K562 (cell line): Measurements from ENCODE around the gene CBFA2T3. TPM values are rescaled to one million over a fixed set of nuclear protein-coding genes. Genes with fewer than 3 reads are reported as not detected.
A peak's percentile ranks its signal among the peaks of the same experiment; 100 is the strongest.

ENCODE experiments used
- ATAC-seq: fragments of 200-7000 bp; cut with Tn5 transposase; 3 replicates; pipeline ENCODE4 v1.9.1; 2020; ENCODE audit warnings: moderate library complexity
- BruUV-seq: library from RNA; stranded (reverse); fragments of 400-500 nt; replicated peaks from 2 replicates; lab custom pipeline; 2021; lab: Mats Ljungman, UMichigan
- CTCF ChIA-PET: fragments of 300-600 bp; formaldehyde crosslinking; extraction: SDS; loops from one replicate; lab custom pipeline; 2021; ENCODE audit warnings: low intra/inter-chr PET ratio; lab: Yijun Ruan, JAX
- POLR2A ChIA-PET: fragments of 300-600, 350-650 bp; sonication (Branson Sonifier 250); formaldehyde crosslinking; extraction: SDS; loops from one replicate; lab custom pipeline; 2021; ENCODE audit warnings: antibody characterized with exemption, inconsistent platforms; lab: Yijun Ruan, JAX
- DNase-seq, 4 experiments: peaks; one replicate each; pipeline versions ENCODE4 v3.0.0 to v3.0.0-alpha.2; 2011 to 2018; ENCODE audit warnings: low spot score in 3 of 4, mixed read lengths in 3 of 4; ENCODE audit errors: extremely low read depth in 1 of 4
- FAIRE-seq: peaks from 2 replicates; lab custom pipeline; 2011; peaks lifted over from hg19 to GRCh38; lab: Jason Lieb, UNC
- H2AFZ ChIP-seq: 2 replicates; pipeline ENCODE4 v1.6.0; 2011; ENCODE audit warnings: low read depth, low read length, control low read depth, inconsistent platforms
- H3K27ac ChIP-seq: fragments of 200-600 bp; 3 replicates; pipeline ENCODE4 v1.8.0; 2011; ENCODE audit warnings: low read depth, mild to moderate bottlenecking, control low read depth, inconsistent platforms, low read length, moderate library complexity, mixed read lengths; ENCODE audit errors: extremely low read depth
- H3K27me3 ChIP-seq, 2 experiments: fragments of 300-600 bp in 1 of 2; 2 replicates in 1 of 2; 3 replicates in 1 of 2; pipeline versions ENCODE4 v1.6.0 to v1.8.0; 2011; ENCODE audit warnings: inconsistent platforms in 2 of 2, low read length in 2 of 2, mild to moderate bottlenecking in 1 of 2, mixed read lengths in 1 of 2, moderate library complexity in 1 of 2; ENCODE audit not compliant: control insufficient read depth in 2 of 2, insufficient read depth in 2 of 2
- H3K36me3 ChIP-seq: fragments of 300-600 bp; 3 replicates; pipeline ENCODE4 v1.8.0; 2011; ENCODE audit warnings: mild to moderate bottlenecking, low read length, inconsistent platforms; ENCODE audit not compliant: control insufficient read depth, insufficient read depth
- H3K4me1 ChIP-seq, 2 experiments: fragments of 200-600 bp in 1 of 2; replicated peaks in 1 of 2; 2 replicates in 1 of 2; 3 replicates in 1 of 2; pipeline versions ENCODE4 v1.5.1 to v1.8.0; 2011; ENCODE audit warnings: inconsistent platforms in 2 of 2, low read length in 2 of 2, mild to moderate bottlenecking in 1 of 2, mixed read lengths in 1 of 2, moderate library complexity in 1 of 2; ENCODE audit not compliant: control insufficient read depth in 2 of 2, insufficient read depth in 2 of 2
- H3K4me2 ChIP-seq: 2 replicates; pipeline ENCODE4 v1.6.1; 2011; ENCODE audit warnings: low read length, control low read depth, inconsistent platforms, mixed read lengths; ENCODE audit not compliant: insufficient read depth
- H3K4me3 ChIP-seq: fragments of 200-600 bp; sonication (generic), shearing (Covaris generic); 2 replicates; pipeline ENCODE4 v1.5.1; 2016; ENCODE audit warnings: control low read depth, inconsistent platforms
- H3K79me2 ChIP-seq: fragments of 200-600 bp; 3 replicates; pipeline ENCODE4 v1.8.0; 2011; ENCODE audit warnings: low read length, inconsistent platforms; ENCODE audit not compliant: control insufficient read depth, insufficient read depth
- H3K9ac ChIP-seq, 2 experiments: 2 replicates each; pipeline versions ENCODE4 v1.6.0 to v1.6.1; 2011; ENCODE audit warnings: low read depth in 2 of 2, low read length in 2 of 2, control low read depth in 1 of 2, inconsistent platforms in 1 of 2, mild to moderate bottlenecking in 1 of 2, mixed read lengths in 1 of 2; ENCODE audit not compliant: insufficient read depth in 1 of 2
- H3K9me1 ChIP-seq: one replicate; pipeline ENCODE4 v1.6.0; 2011; ENCODE audit warnings: inconsistent platforms, mild to moderate bottlenecking, low read length, moderate library complexity; ENCODE audit not compliant: control insufficient read depth, insufficient read depth
- H3K9me3 ChIP-seq: replicated peaks from 2 replicates; pipeline ENCODE4 v1.5.1; 2011; ENCODE audit warnings: low read depth, low read length, inconsistent platforms; ENCODE audit not compliant: control insufficient read depth, insufficient read depth
- H4K20me1 ChIP-seq: replicated peaks from 2 replicates; pipeline ENCODE4 v1.6.1; 2011; ENCODE audit warnings: low read length, inconsistent platforms, mixed read lengths; ENCODE audit not compliant: control insufficient read depth, insufficient read depth
- ARID3A ChIP-seq: IDR thresholded peaks from 2 replicates; pipeline ENCODE4 v1.6.1; 2012; ENCODE audit warnings: low read depth, low read length, improper control_type of control experiment, borderline replicate concordance
- FIP1L1 ChIP-seq: fragments of 200-400 bp; formaldehyde crosslinking; IDR thresholded peaks from 2 replicates; pipeline ENCODE4 v1.6.1; 2018; ENCODE audit warnings: mild to moderate bottlenecking, low read depth, low read length; ENCODE audit not compliant: poor library complexity, severe bottlenecking
- GTF2A2 ChIP-seq: IDR thresholded peaks from 2 replicates; pipeline ENCODE4 v1.6.1; 2016; ENCODE audit warnings: mild to moderate bottlenecking, missing genetic modification characterization, missing compliant biosample characterization
- NCOA4 ChIP-seq: fragments of 450-650 bp; IDR thresholded peaks from 2 replicates; pipeline ENCODE4 v1.6.1; 2018; ENCODE audit warnings: mild to moderate bottlenecking; ENCODE audit not compliant: partially characterized antibody
- PML ChIP-seq: IDR thresholded peaks from 2 replicates; pipeline ENCODE4 v1.6.1; 2012; ENCODE audit warnings: low read length, inconsistent platforms
- POLR2A ChIP-seq: fragments of 450-650 bp; conservative IDR thresholded peaks from 2 replicates; pipeline ENCODE4 v1.6.1; 2016
- ZBTB40 ChIP-seq, 2 experiments: fragments of 450-650 bp in 1 of 2; sonication (generic) in 1 of 2; formaldehyde crosslinking in 1 of 2; IDR thresholded peaks; 2 replicates each; pipeline versions ENCODE4 v1.7.1 to v1.9.0; 2016 to 2022; ENCODE audit warnings: inconsistent platforms in 1 of 2, mild to moderate bottlenecking in 1 of 2, missing genetic modification reagents in 1 of 2
- ZBTB43 ChIP-seq: sonication (generic); formaldehyde crosslinking; IDR thresholded peaks from 2 replicates; pipeline ENCODE4 v1.8.0; 2023; ENCODE audit warnings: mild to moderate bottlenecking, missing genetic modification reagents
- WGBS: fragments of 100-300 bp; shearing (Covaris generic); methylation state at CpG from one replicate; pipeline ENCODE4 v1.1.6; 2016; ENCODE audit warnings: low coverage, mixed read lengths; ENCODE audit not compliant: insufficient coverage; ENCODE audit errors: missing lambda C conversion rate; 5-methylcytosine and 5-hydroxymethylcytosine counted together
- in situ Hi-C: fragments of 300-500 bp; cut with MboI; formaldehyde crosslinking; loops from 4 replicates; pipeline ENCODE4 v1.15.0; 2018; ENCODE audit warnings: inconsistent platforms, mixed read lengths
- intact Hi-C: fragments of 100-400 bp; cut with micrococcal nuclease; formaldehyde crosslinking; loops from 2 replicates; pipeline ENCODE4 v1.14.2; 2022
- polyA plus RNA-seq, 8 experiments: library from polyadenylated mRNA; depleted of rRNA in 4 of 8; stranded (reverse) in 5 of 8; unstranded in 3 of 8; fragments of >200 nt; fragmentation: Nextera tagmentation in 2 of 8; fragmentation: Illumina TruSeq in 1 of 8; extraction: Ambion mirVana in 2 of 8; extraction: Trizol in 1 of 8; gene quantifications; 2 replicates each; pipeline versions ENCODE4 v1.2.1 to v1.2.3, GENCODE V29; 2011 to 2014; ENCODE audit warnings: inconsistent platforms in 1 of 8, missing spikeins in 1 of 8
- total RNA-seq, 7 experiments: library from RNA; depleted of rRNA in 6 of 7; stranded (reverse); fragments of >200 nt in 6 of 7; fragmentation: Illumina TruSeq in 2 of 7; extraction: Trizol in 2 of 7; gene quantifications; 2 replicates each; pipeline versions ENCODE4 v1.2.1 to v1.2.3, GENCODE V29; 2011 to 2021; ENCODE audit warnings: low replicate concordance in 1 of 7

Gene CBFA2T3
- total and polyA plus RNA-seq, 9 of the 15 experiments (the other 6 are each of a cell fraction or from before 2014, with no cell fraction given): 2.3 to 145 (median 6.7) TPM

DNA sequence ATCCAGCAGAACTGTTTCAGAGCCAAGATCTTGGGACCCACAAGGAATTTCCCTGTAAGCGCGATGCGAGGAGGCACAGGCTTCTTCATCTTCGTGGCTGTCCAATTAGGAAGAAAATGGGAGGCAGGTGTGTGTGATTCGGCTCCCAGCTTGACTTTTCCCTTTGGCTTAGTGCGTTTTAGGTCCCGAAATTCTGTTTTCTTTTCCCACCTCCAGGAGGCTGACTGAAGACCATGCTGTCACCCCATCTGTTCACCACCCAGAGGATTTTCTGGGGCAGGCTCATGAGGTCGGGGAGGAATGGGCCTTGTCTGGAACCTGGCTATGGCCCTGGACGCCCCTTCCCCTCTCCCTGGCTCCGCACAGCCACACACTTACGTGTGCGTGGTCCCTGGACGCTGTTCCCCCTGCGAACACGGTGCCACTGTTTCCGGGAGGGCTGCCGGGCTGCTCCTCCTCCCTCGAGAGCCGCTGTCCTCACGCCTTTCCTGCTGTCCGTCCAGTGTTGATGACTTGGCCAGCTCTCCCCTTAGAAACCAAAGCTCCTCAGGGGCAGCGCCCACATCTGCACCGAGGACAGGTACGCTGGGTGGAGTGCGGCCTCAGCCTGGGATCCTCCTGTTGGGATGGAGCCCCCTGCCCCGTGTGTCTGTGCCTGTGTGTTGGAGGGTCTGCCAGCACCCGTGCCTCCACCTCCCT, 107.9 kb downstream of the CBFA2T3 start:
- CTCF ChIA-PET: no interaction called here
- intact Hi-C loops: no loop called here
- H3K36me3 ChIP-seq: peaks cover 2% of the 10 kb centered on the region; the same call in 1 of the 3 replicates
- H4K20me1 ChIP-seq: peaks cover 11% of the 10 kb centered on the region; the same call in 1 of the 2 replicates
- peaks cover 9% of the 10 kb centered on the region for H3K9me1 ChIP-seq
- DNase-seq (no peak), FAIRE-seq (no peak), ATAC-seq (no peak)
- H3K27ac ChIP-seq: no peak overlapping the region
- no peaks in the 10 kb centered on the region for H3K27me3 ChIP-seq
- 66% methylated on average over 20 of the region's 27 CpGs for whole genome bisulfite sequencing
- peak overlapping the region in 1 of 2 experiments; percentile 64; a peak in 1 of 4 replicates for H3K9ac ChIP-seq
- BruUV-seq: no TSS peak
- H3K9me3 ChIP-seq: no peaks in the 10 kb centered on the region
- H3K4me2 ChIP-seq: no peak overlapping the region
- in situ Hi-C loops: no loop called here
- H2AFZ ChIP-seq: no peak overlapping the region
- POLR2A ChIA-PET: interaction anchor here (0.8 to 1.1 kb wide), 3 partner anchors 17 to 115 kb away, joined by 3 to 6 read pairs (median 3); no protein-coding TSS in a partner anchor
- no peaks in the 10 kb centered on the region for H3K79me2 ChIP-seq
- H3K4me3 ChIP-seq: no peak overlapping the region
- 0 out of 2 replicates have a peak, but pooled peaks have one; percentile 6 for TF ChIP-seq POLR2A
- TF ChIP-seq GTF2A2: no peak
- no peak for TF ChIP-seq PML
- peak; percentile 77 for TF ChIP-seq FIP1L1
- TF ChIP-seq ZBTB43 (CRISPR knock-in tag): no peak
- TF ChIP-seq ARID3A: no peak
- no peak for TF ChIP-seq NCOA4
- TF ChIP-seq ZBTB40 (IDR thresholded peaks at IDR 0.05): no peak
- peak; percentile 18; the same call in 1 of the 2 replicates for TF ChIP-seq ZBTB40 (CRISPR knock-in tag; IDR thresholded peaks at IDR 0.05)
- H3K4me1 ChIP-seq: peaks cover 14 to 85% of the 10 kb centered on the region in 2 experiments; a peak in 4 of 5 replicates
